Measurements from ENCODE around the gene TRAPPC12.
"Not testable (repeated sequence)": the region's sequence is repeated elsewhere in the genome, so short reads cannot be mapped to it uniquely, and the experiment has no call there.

The TRAPPC12 gene

DNA sequence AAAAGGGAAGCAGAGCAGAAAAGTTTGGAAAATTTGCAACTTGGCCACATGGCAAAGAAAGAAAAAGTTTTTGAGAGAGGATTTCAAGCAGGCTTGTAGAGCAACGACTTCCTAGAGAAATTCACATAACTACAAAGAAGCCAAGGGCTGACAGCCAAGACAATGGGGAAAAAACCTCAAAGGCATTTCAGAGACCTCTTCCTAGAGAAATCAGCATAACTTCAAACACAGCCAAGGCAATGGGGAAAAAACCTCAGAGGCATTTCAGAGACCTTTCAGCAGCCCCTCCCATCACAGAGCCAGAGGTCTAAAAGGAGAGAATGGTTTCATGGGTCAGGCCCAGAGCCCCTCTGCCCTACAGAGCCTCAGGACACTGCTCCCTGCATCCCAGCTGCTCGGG lies 132.6 kb downstream of the TRAPPC12 start:
- no peak overlapping the region for H3K23ac ChIP-seq (ENCODE audit: low read length)
- H3K4me2 ChIP-seq (ENCODE audit: low read length): no peak overlapping the region
- H3K56ac ChIP-seq (ENCODE audit: low read length): no peak overlapping the region
- no peak overlapping the region for H3K4me3 ChIP-seq (ENCODE audit: low read length)
- H3K79me2 ChIP-seq (ENCODE audit: control insufficient read depth, insufficient read depth, low read length): no peaks in the 10 kb centered on the region
- no peak overlapping the region for H2BK5ac ChIP-seq (ENCODE audit: low read length)
- H3K4ac ChIP-seq (ENCODE audit: low read depth, low read length): no peak overlapping the region
- H3K4me1 ChIP-seq (ENCODE audit: control insufficient read depth, low read depth, low read length): no peaks in the 10 kb centered on the region
- no peak overlapping the region for H3K27ac ChIP-seq (ENCODE audit: low read depth, low read length)
- H2BK15ac ChIP-seq (replicated peaks; ENCODE audit: low read depth): no peak overlapping the region
- H3K27me3 ChIP-seq (ENCODE audit: insufficient read depth, low read length, poor library complexity): no peaks in the 10 kb centered on the region
- DNase-seq: no peak
- no peak overlapping the region for H2AK5ac ChIP-seq (ENCODE audit: low read length)
- H3K18ac ChIP-seq (ENCODE audit: low read length): no peak overlapping the region
- H4K5ac ChIP-seq (ENCODE audit: low read length): no peak overlapping the region
- no peak overlapping the region for H2BK120ac ChIP-seq (ENCODE audit: low read depth, low read length)
- H4K8ac ChIP-seq (ENCODE audit: low read depth, low read length): no peak overlapping the region
- H3K79me1 ChIP-seq (ENCODE audit: low read length): no peaks in the 10 kb centered on the region
- no CpG with 5 or more reads among the region's 2 CpGs for WGBS (ENCODE audit: extremely low coverage, insufficient coverage, low lambda C conversion rate)
- H3K9ac ChIP-seq (ENCODE audit: low read length): no peak overlapping the region
- no peaks in the 10 kb centered on the region for H3K36me3 ChIP-seq (ENCODE audit: control insufficient read depth, insufficient read depth, low read length)

DNA sequence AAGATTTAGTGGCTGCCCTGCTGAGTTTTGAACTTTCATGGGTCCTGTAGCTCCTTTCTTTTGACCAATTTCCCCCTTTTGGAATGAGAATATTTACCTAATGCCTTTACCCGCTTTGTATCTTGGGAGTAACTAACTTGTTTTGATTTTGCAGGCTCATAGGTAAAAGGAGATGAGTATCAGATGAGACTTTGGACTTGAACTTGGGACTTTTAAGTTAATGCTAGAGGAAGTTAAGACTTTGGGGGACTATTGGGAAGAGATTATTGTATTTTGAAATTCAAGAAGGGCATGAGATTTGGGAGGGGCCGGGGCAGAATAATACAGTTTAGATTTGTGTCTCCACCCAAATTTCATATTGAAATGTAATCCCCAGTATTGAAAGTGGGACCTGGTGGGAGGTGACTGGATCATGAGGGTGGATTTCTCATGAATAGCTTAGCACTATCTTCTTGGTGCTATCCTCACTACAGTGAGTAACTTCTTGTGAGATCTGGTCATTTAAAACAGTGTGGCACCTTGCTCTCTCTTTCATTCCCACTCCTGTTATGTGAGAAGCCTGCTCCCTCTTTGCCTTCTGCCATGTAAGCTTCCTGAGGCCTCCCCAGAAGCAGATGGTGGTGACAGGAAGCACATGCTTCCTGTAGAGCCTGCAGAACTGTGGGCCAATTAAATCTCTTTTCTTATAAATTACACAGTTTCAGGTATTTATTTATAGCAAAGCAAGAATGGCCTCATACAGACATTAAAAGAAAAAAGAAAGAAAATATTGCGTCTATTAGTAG lies 133.7 kb downstream of the TRAPPC12 start:
- Histone ChIP-seq H3K79me2 (ENCODE audit: control insufficient read depth, insufficient read depth, low read length) (peaks cover 2% of the 10 kb centered on the region), H3K9ac (ENCODE audit: low read length) (no peak overlapping the region)

DNA sequence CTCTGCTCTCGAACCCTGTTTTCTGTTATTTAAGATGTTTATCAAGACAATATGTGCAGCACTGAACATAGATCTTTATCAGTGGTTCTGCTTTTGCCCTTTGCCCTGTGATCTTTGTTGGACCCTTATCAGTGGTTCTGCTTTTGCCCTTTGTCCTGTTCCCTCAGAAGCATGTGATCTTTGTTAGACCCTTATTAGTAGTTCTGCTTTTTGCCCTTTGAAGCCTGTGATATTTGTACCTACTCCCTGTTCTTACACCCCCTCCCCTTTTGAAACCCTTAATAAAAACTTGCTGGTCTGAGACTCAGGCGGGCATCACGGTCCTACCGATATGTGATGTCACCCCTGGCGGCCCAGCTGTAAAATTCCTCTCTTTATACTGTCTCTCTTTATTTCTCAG lies 135.9 kb downstream of the TRAPPC12 start:
- not testable (repeated sequence) for H3K18ac ChIP-seq (ENCODE audit: low read length); H3K27me3 ChIP-seq (ENCODE audit: insufficient read depth, low read length, poor library complexity); H2BK15ac ChIP-seq (replicated peaks; ENCODE audit: low read depth); H3K27ac ChIP-seq (ENCODE audit: low read depth, low read length); H3K56ac ChIP-seq (ENCODE audit: low read length); H2BK120ac ChIP-seq (ENCODE audit: low read depth, low read length); H4K8ac ChIP-seq (ENCODE audit: low read depth, low read length); H3K23ac ChIP-seq (ENCODE audit: low read length); DNase-seq; H3K4ac ChIP-seq (ENCODE audit: low read depth, low read length); H3K36me3 ChIP-seq (ENCODE audit: control insufficient read depth, insufficient read depth, low read length); H4K5ac ChIP-seq (ENCODE audit: low read length); H3K4me1 ChIP-seq (ENCODE audit: control insufficient read depth, low read depth, low read length); H3K79me2 ChIP-seq (ENCODE audit: control insufficient read depth, insufficient read depth, low read length); H3K79me1 ChIP-seq (ENCODE audit: low read length); H3K4me3 ChIP-seq (ENCODE audit: low read length); H3K9ac ChIP-seq (ENCODE audit: low read length); H2BK5ac ChIP-seq (ENCODE audit: low read length); H3K4me2 ChIP-seq (ENCODE audit: low read length); H2AK5ac ChIP-seq (ENCODE audit: low read length)
- no CpG with 5 or more reads among the region's 5 CpGs for WGBS (ENCODE audit: extremely low coverage, insufficient coverage, low lambda C conversion rate)

More for the DNA sequence above, 133.7 kb downstream of the TRAPPC12 start:
- Histone ChIP-seq H2AK5ac (ENCODE audit: low read length) (no peak overlapping the region), H3K4me2 (ENCODE audit: low read length) (no peak overlapping the region), H2BK120ac (ENCODE audit: low read depth, low read length) (no peak overlapping the region), H3K36me3 (ENCODE audit: control insufficient read depth, insufficient read depth, low read length) (no peaks in the 10 kb centered on the region), H3K4ac (ENCODE audit: low read depth, low read length) (no peak overlapping the region), H3K4me1 (ENCODE audit: control insufficient read depth, low read depth, low read length) (no peaks in the 10 kb centered on the region), H2BK5ac (ENCODE audit: low read length) (no peak overlapping the region), H3K23ac (ENCODE audit: low read length) (no peak overlapping the region), H3K18ac (ENCODE audit: low read length) (no peak overlapping the region), H2BK15ac (replicated peaks; ENCODE audit: low read depth) (no peak overlapping the region), H3K79me1 (ENCODE audit: low read length) (no peaks in the 10 kb centered on the region), H3K4me3 (ENCODE audit: low read length) (no peak overlapping the region), H4K5ac (ENCODE audit: low read length) (no peak overlapping the region), H3K27me3 (ENCODE audit: insufficient read depth, low read length, poor library complexity) (no peaks in the 10 kb centered on the region), H4K8ac (ENCODE audit: low read depth, low read length) (no peak overlapping the region), H3K56ac (ENCODE audit: low read length) (no peak overlapping the region), H3K27ac (ENCODE audit: low read depth, low read length) (no peak overlapping the region)
- DNase-seq: no peak
- no CpG with 5 or more reads among the region's 3 CpGs for WGBS (ENCODE audit: extremely low coverage, insufficient coverage, low lambda C conversion rate)

DNA sequence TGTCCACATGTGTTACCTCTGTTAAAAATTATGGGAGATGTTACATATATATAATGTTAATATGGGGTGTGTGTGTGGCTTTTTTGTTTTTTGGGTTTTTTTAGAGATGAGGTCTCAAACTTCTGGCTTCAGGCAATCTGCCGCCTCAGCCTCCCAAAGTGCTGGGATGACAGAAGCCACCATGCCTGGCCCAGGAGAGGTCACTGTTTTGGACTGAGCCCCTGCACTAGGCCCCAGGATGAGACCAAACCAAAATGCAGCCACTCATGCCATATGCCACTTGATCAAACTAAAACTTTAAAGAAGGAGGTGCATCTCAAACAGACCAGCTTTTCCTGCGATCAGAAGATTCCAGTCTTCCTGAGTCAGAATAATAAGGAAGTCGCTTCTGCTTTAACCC lies 137.3 kb downstream of the TRAPPC12 start:
- Histone ChIP-seq H2BK5ac (ENCODE audit: low read length) (no peak overlapping the region), H3K4ac (ENCODE audit: low read depth, low read length) (no peak overlapping the region), H2AK5ac (ENCODE audit: low read length) (no peak overlapping the region), H3K36me3 (ENCODE audit: control insufficient read depth, insufficient read depth, low read length) (no peaks in the 10 kb centered on the region), H3K4me1 (ENCODE audit: control insufficient read depth, low read depth, low read length) (peaks cover 9% of the 10 kb centered on the region), H3K4me3 (ENCODE audit: low read length) (no peak overlapping the region), H3K79me1 (ENCODE audit: low read length) (no peaks in the 10 kb centered on the region), H3K27me3 (ENCODE audit: insufficient read depth, low read length, poor library complexity) (no peaks in the 10 kb centered on the region), H3K4me2 (ENCODE audit: low read length) (no peak overlapping the region), H4K5ac (ENCODE audit: low read length) (no peak overlapping the region), H2BK120ac (ENCODE audit: low read depth, low read length) (no peak overlapping the region), H3K56ac (ENCODE audit: low read length) (no peak overlapping the region), H3K9ac (ENCODE audit: low read length) (no peak overlapping the region), H3K79me2 (ENCODE audit: control insufficient read depth, insufficient read depth, low read length) (peaks cover 2% of the 10 kb centered on the region), H3K23ac (ENCODE audit: low read length) (no peak overlapping the region), H3K18ac (ENCODE audit: low read length) (no peak overlapping the region), H4K8ac (ENCODE audit: low read depth, low read length) (no peak overlapping the region), H3K27ac (ENCODE audit: low read depth, low read length) (no peak overlapping the region), H2BK15ac (replicated peaks; ENCODE audit: low read depth) (no peak overlapping the region)
- no CpG with 5 or more reads among the region's 3 CpGs for WGBS (ENCODE audit: extremely low coverage, insufficient coverage, low lambda C conversion rate)
- DNase-seq: no peak

DNA sequence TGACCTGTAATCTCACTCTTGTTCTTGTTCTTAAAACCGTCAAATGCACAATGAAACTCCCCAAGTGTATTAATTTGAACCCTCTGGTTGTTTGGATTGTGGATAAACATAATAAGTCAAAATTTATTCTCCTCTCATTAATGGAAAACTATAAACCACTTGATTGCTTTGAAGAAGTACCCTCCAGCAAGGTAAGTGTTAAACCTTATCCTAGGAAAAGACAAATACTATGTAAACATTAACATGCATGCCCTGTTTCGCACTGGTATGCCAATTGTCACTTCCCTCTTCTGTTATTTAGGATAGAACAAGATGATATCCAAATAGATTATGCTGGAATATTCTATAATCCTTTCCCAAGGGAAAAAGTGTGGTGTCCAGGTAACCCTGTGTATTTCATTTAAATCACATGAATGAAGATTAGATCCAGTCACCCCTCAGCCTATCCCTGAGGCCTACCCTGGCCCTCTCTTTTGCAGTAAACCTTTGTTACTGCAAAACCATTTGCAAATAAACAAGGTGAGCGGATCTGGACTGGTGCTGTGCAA lies 138.5 kb downstream of the TRAPPC12 start:
- no peaks in the 10 kb centered on the region for H3K27me3 ChIP-seq (ENCODE audit: insufficient read depth, low read length, poor library complexity)
- H3K79me1 ChIP-seq (ENCODE audit: low read length): no peaks in the 10 kb centered on the region
- H3K23ac ChIP-seq (ENCODE audit: low read length): peak overlapping the region; percentile 7
- no peak for DNase-seq
- peaks cover 9% of the 10 kb centered on the region for H3K4me1 ChIP-seq (ENCODE audit: control insufficient read depth, low read depth, low read length)
- H2BK5ac ChIP-seq (ENCODE audit: low read length): no peak overlapping the region
- peak overlapping the region; percentile 96 for H3K27ac ChIP-seq (ENCODE audit: low read depth, low read length)
- peak overlapping the region; percentile 95 for H3K4me2 ChIP-seq (ENCODE audit: low read length)
- no peak overlapping the region for H2BK15ac ChIP-seq (replicated peaks; ENCODE audit: low read depth)
- H3K4ac ChIP-seq (ENCODE audit: low read depth, low read length): no peak overlapping the region
- WGBS (ENCODE audit: extremely low coverage, insufficient coverage, low lambda C conversion rate): no CpG with 5 or more reads among the region's 3 CpGs
- peak overlapping the region; percentile 98 for H3K9ac ChIP-seq (ENCODE audit: low read length)
- no peak overlapping the region for H2BK120ac ChIP-seq (ENCODE audit: low read depth, low read length)
- H4K5ac ChIP-seq (ENCODE audit: low read length): no peak overlapping the region
- peak overlapping the region; percentile 89 for H3K4me3 ChIP-seq (ENCODE audit: low read length)
- H3K18ac ChIP-seq (ENCODE audit: low read length): no peak overlapping the region
- peaks cover 2% of the 10 kb centered on the region for H3K79me2 ChIP-seq (ENCODE audit: control insufficient read depth, insufficient read depth, low read length)
- H2AK5ac ChIP-seq (ENCODE audit: low read length): no peak overlapping the region
- no peaks in the 10 kb centered on the region for H3K36me3 ChIP-seq (ENCODE audit: control insufficient read depth, insufficient read depth, low read length)
- H4K8ac ChIP-seq (ENCODE audit: low read depth, low read length): no peak overlapping the region
- H3K56ac ChIP-seq (ENCODE audit: low read length): peak overlapping the region; percentile 97

Data from mesendoderm (in vitro differentiated cells).